ENCODE data around the gene MDM2.

MDM2 gene

GRCh38 chr12:68854078-68854468 is 46.1 kb downstream of the MDM2 start:
- no peak for DNase-seq

- DNase-seq: no peak
Observed at GRCh38 chr12:68854554-68854953, 46.6 kb downstream of the MDM2 start.

- no peak for DNase-seq
Observed at GRCh38 chr12:68855111-68855510, 47.1 kb downstream of the MDM2 start.

GRCh38 chr12:68855771-68856170 is 47.8 kb downstream of the MDM2 start:
- DNase-seq: no peak

- DNase-seq: peak; percentile 94
Observed at GRCh38 chr12:68856510-68856909, 48.5 kb downstream of the MDM2 start.

- DNase-seq: no peak
Observed at GRCh38 chr12:68861890-68862289, 53.9 kb downstream of the MDM2 start.

GRCh38 chr12:68863109-68863770 is 55.3 kb downstream of the MDM2 start:
- DNase-seq: no peak

GRCh38 chr12:68863886-68864454 is 56.0 kb downstream of the MDM2 start:
- DNase-seq: peak; percentile 63

GRCh38 chr12:68864604-68865003 is 56.6 kb downstream of the MDM2 start:
- DNase-seq: no peak

- DNase-seq: no peak
Observed at GRCh38 chr12:68865399-68866164, 57.6 kb downstream of the MDM2 start.

- peak; percentile 45 for DNase-seq
Observed at GRCh38 chr12:68866950-68867349, 59.0 kb downstream of the MDM2 start.

- no peak for DNase-seq
Observed at GRCh38 chr12:68867606-68868005, 59.6 kb downstream of the MDM2 start.

GRCh38 chr12:68868043-68868790 is 60.2 kb downstream of the MDM2 start:
- no peak for DNase-seq

- no peak for DNase-seq
Observed at GRCh38 chr12:68870011-68870410, 62.0 kb downstream of the MDM2 start.

GRCh38 chr12:68870443-68870842 is 62.5 kb downstream of the MDM2 start:
- no peak for DNase-seq

GRCh38 chr12:68871396-68871795 is 63.4 kb downstream of the MDM2 start:
- DNase-seq: no peak

- DNase-seq: no peak
Observed at GRCh38 chr12:68871921-68872320, 63.9 kb downstream of the MDM2 start.

- DNase-seq: no peak
Observed at GRCh38 chr12:68873316-68873715, 65.3 kb downstream of the MDM2 start.

GRCh38 chr12:68876461-68876860 is 68.5 kb downstream of the MDM2 start:
- no peak for DNase-seq

GRCh38 chr12:68877583-68877982 is 69.6 kb downstream of the MDM2 start:
- no peak for DNase-seq

- DNase-seq: no peak
Observed at GRCh38 chr12:68878283-68878682, 70.3 kb downstream of the MDM2 start.

- no peak for DNase-seq
Observed at GRCh38 chr12:68878846-68879245, 70.9 kb downstream of the MDM2 start.

- DNase-seq: no peak
Observed at GRCh38 chr12:68880660-68881325, 72.8 kb downstream of the MDM2 start.

All from NCI-H1694 treated with DMSO at 0.1 percent for 48 hours (cell line).